GM23338 (cell line): ENCODE results near the gene MAP1LC3B.

Experiments
- CREB1 ChIP-seq: fragments of 250-450 bp; sonication (Bioruptor Pico); IDR thresholded peaks from 2 replicates; pipeline ENCODE4 v1.5.0; 2020; ENCODE audit warnings: low read depth, mild to moderate bottlenecking, moderate library complexity
- EZH2 ChIP-seq: fragments of 200-600 bp; sonication (generic); IDR thresholded peaks from one replicate; pipeline ENCODE4 v1.8.0; 2017; ENCODE audit warnings: antibody characterized with exemption, mild to moderate bottlenecking, low read depth; ENCODE audit not compliant: unreplicated experiment
- EZH2phosphoT487 ChIP-seq: fragments of 200-600 bp; sonication (generic); IDR thresholded peaks from one replicate; pipeline ENCODE4 v1.8.1; 2018; ENCODE audit warnings: antibody characterized with exemption; ENCODE audit not compliant: unreplicated experiment
- JUNB ChIP-seq: IDR thresholded peaks from one replicate; pipeline ENCODE4 v1.6.1; 2016; ENCODE audit warnings: antibody characterized with exemption; ENCODE audit not compliant: unreplicated experiment
- NANOG ChIP-seq: IDR thresholded peaks from 2 replicates; pipeline ENCODE4 v1.6.1; 2016; ENCODE audit warnings: antibody characterized with exemption, borderline replicate concordance
- POLR2AphosphoS5 ChIP-seq: IDR thresholded peaks from 2 replicates; pipeline ENCODE4 v1.6.1; 2016; ENCODE audit warnings: antibody characterized with exemption, low read depth
- STAT1 ChIP-seq: IDR thresholded peaks from one replicate; pipeline ENCODE4 v1.6.1; 2016; ENCODE audit warnings: antibody characterized with exemption; ENCODE audit not compliant: unreplicated experiment
- ZNF114 ChIP-seq: fragments of 250-450 bp; sonication (Bioruptor Pico); IDR thresholded peaks from 2 replicates; pipeline ENCODE4 v1.5.0; 2020; ENCODE audit warnings: mild to moderate bottlenecking, moderate library complexity
- TF ChIP-seq, protein P1 (sequence below), 2 experiments: fragments of 200-600 bp in 1 of 2; sonication (generic) in 1 of 2; conservative IDR thresholded peaks; 2 replicates each; pipeline versions ENCODE4 v1.5.1 to v1.6.1; 2016 to 2017; ENCODE audit warnings: antibody characterized with exemption in 2 of 2, low read depth in 2 of 2, mild to moderate bottlenecking in 2 of 2, moderate library complexity in 1 of 2
- TF ChIP-seq, protein P2 (sequence below): IDR thresholded peaks from one replicate; pipeline ENCODE4 v1.6.1; 2018; ENCODE audit warnings: antibody characterized with exemption; ENCODE audit not compliant: unreplicated experiment
- TF ChIP-seq, protein P3 (sequence below): IDR thresholded peaks from 2 replicates; pipeline ENCODE4 v1.6.1; 2016; ENCODE audit warnings: antibody characterized with exemption

DNA sequence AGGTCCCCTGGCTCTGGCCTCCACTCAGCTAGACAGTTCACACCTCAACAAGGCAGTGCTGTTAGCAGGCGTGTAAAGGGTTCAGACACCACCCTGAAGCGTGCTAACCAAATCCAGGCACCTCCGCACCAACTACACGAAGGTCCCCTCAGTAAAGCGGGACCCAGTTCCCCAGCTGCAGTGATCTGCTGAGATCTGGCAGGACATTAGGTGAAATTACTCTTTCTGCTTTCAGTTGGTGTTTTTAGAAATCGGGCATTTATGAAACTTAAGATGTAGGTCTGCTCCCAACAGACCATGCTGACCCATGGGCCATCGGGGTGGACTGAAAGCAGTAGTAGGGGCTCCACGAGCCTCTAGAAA, 35.7 kb upstream of the MAP1LC3B start:
- TF ChIP-seq, protein P1, sequence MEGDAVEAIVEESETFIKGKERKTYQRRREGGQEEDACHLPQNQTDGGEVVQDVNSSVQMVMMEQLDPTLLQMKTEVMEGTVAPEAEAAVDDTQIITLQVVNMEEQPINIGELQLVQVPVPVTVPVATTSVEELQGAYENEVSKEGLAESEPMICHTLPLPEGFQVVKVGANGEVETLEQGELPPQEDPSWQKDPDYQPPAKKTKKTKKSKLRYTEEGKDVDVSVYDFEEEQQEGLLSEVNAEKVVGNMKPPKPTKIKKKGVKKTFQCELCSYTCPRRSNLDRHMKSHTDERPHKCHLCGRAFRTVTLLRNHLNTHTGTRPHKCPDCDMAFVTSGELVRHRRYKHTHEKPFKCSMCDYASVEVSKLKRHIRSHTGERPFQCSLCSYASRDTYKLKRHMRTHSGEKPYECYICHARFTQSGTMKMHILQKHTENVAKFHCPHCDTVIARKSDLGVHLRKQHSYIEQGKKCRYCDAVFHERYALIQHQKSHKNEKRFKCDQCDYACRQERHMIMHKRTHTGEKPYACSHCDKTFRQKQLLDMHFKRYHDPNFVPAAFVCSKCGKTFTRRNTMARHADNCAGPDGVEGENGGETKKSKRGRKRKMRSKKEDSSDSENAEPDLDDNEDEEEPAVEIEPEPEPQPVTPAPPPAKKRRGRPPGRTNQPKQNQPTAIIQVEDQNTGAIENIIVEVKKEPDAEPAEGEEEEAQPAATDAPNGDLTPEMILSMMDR (conservative IDR thresholded peaks at IDR 0.05; ENCODE audit: low read depth in 2 of 2): no peak
- no peak for TF ChIP-seq JUNB
- no peak for TF ChIP-seq CREB1 (CRISPR knock-in tag)
- no peak for TF ChIP-seq EZH2
- TF ChIP-seq, protein P2, sequence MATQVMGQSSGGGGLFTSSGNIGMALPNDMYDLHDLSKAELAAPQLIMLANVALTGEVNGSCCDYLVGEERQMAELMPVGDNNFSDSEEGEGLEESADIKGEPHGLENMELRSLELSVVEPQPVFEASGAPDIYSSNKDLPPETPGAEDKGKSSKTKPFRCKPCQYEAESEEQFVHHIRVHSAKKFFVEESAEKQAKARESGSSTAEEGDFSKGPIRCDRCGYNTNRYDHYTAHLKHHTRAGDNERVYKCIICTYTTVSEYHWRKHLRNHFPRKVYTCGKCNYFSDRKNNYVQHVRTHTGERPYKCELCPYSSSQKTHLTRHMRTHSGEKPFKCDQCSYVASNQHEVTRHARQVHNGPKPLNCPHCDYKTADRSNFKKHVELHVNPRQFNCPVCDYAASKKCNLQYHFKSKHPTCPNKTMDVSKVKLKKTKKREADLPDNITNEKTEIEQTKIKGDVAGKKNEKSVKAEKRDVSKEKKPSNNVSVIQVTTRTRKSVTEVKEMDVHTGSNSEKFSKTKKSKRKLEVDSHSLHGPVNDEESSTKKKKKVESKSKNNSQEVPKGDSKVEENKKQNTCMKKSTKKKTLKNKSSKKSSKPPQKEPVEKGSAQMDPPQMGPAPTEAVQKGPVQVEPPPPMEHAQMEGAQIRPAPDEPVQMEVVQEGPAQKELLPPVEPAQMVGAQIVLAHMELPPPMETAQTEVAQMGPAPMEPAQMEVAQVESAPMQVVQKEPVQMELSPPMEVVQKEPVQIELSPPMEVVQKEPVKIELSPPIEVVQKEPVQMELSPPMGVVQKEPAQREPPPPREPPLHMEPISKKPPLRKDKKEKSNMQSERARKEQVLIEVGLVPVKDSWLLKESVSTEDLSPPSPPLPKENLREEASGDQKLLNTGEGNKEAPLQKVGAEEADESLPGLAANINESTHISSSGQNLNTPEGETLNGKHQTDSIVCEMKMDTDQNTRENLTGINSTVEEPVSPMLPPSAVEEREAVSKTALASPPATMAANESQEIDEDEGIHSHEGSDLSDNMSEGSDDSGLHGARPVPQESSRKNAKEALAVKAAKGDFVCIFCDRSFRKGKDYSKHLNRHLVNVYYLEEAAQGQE: no peak
- TF ChIP-seq EZH2phosphoT487: no peak
- TF ChIP-seq, protein P3, sequence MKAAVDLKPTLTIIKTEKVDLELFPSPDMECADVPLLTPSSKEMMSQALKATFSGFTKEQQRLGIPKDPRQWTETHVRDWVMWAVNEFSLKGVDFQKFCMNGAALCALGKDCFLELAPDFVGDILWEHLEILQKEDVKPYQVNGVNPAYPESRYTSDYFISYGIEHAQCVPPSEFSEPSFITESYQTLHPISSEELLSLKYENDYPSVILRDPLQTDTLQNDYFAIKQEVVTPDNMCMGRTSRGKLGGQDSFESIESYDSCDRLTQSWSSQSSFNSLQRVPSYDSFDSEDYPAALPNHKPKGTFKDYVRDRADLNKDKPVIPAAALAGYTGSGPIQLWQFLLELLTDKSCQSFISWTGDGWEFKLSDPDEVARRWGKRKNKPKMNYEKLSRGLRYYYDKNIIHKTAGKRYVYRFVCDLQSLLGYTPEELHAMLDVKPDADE: no peak
- TF ChIP-seq POLR2AphosphoS5: no peak
- no peak for TF ChIP-seq STAT1
- TF ChIP-seq ZNF114: no peak
- no peak for TF ChIP-seq NANOG
